HCT116 (cell line): Measurements from ENCODE around the gene RTN1. TPM values are rescaled to one million over a fixed set of nuclear protein-coding genes. Genes with fewer than 3 reads are reported as not detected.

Source experiments
- ATAC-seq: fragments of 200-7000 bp; cut with Tn5 transposase; 2 replicates; pipeline ENCODE4 v1.9.1; 2020; ENCODE audit warnings: mild to moderate bottlenecking, moderate library complexity
- BruUV-seq: library from RNA; stranded (reverse); fragments of 400-500 nt; replicated peaks from 2 replicates; lab custom pipeline; 2021; lab: Mats Ljungman, UMichigan
- CTCF ChIA-PET: fragments of 300-600 bp; sonication (Branson Sonifier 250); formaldehyde crosslinking; loops from one replicate; lab custom pipeline; 2021; ENCODE audit warnings: antibody characterized with exemption; lab: Charles Lee
- POLR2A ChIA-PET: fragments of 300-600, 350-600 bp; sonication (Branson Sonifier 250); formaldehyde crosslinking; loops from one replicate; lab custom pipeline; 2021; ENCODE audit warnings: antibody characterized with exemption; lab: Charles Lee
- RAD21 ChIA-PET, 2 experiments: fragments of 300-600 bp; sonication (Branson Sonifier 250); formaldehyde crosslinking; loops; one replicate each; lab custom pipeline; 2023; ENCODE audit warnings: low total read pairs in 2 of 2; ENCODE audit not compliant: uncharacterized antibody in 2 of 2, unreplicated experiment in 2 of 2, low non-redundant PET in 1 of 2; lab: Charles Lee
- DNase-seq: peaks from one replicate; pipeline ENCODE4 v3.0.0-alpha.2; 2010; ENCODE audit warnings: low read depth, low spot score
- H2AFZ ChIP-seq: fragments of 200-600 bp; shearing (Covaris generic), sonication (generic); 2 replicates; pipeline ENCODE4 v1.6.1; 2017; ENCODE audit warnings: low read depth, mixed run types, mixed read lengths, antibody characterized with exemption, low read length; ENCODE audit not compliant: poor library complexity, severe bottlenecking
- H3K27ac ChIP-seq: 2 replicates; pipeline ENCODE4 v1.5.1; 2012; ENCODE audit warnings: low read depth, low read length
- H3K27me3 ChIP-seq: fragments of 200-600 bp; sonication (generic); 2 replicates; pipeline ENCODE4 v1.6.1; 2016; ENCODE audit warnings: mixed run types, low read length, mixed read lengths; ENCODE audit not compliant: insufficient read depth
- H3K36me3 ChIP-seq, 2 experiments: fragments of 200-500 bp in 1 of 2; fragments of 200-600 bp in 1 of 2; sonication (Bioruptor generic) in 1 of 2; sonication (generic) in 1 of 2; 2 replicates each; pipeline versions ENCODE4 v1.5.1 to v1.6.1; 2014 to 2016; ENCODE audit warnings: low read length in 2 of 2, inconsistent platforms in 1 of 2, mixed read lengths in 1 of 2, mixed run types in 1 of 2; ENCODE audit not compliant: insufficient read depth in 2 of 2, control insufficient read depth in 1 of 2
- H3K4me1 ChIP-seq, 2 experiments: fragments of 200-600 bp in 1 of 2; sonication (generic) in 1 of 2; 2 replicates each; pipeline versions ENCODE4 v1.5.1 to v1.6.1; 2012 to 2017; ENCODE audit warnings: low read length in 2 of 2, inconsistent platforms in 1 of 2, mild to moderate bottlenecking in 1 of 2, mixed read lengths in 1 of 2, mixed run types in 1 of 2, moderate library complexity in 1 of 2; ENCODE audit not compliant: insufficient read depth in 2 of 2, control insufficient read depth in 1 of 2
- H3K4me2 ChIP-seq: fragments of 200-600 bp; sonication (generic); 2 replicates; pipeline ENCODE4 v1.6.1; 2017; ENCODE audit warnings: mixed run types, low read length, mixed read lengths
- H3K4me3 ChIP-seq, 2 experiments: fragments of 200-600 bp in 1 of 2; sonication (generic) in 1 of 2; replicated peaks in 1 of 2; 2 replicates each; pipeline ENCODE4 v1.5.1; 2011 to 2016; ENCODE audit warnings: low read length in 2 of 2, control low read depth in 1 of 2, low read depth in 1 of 2, mild to moderate bottlenecking in 1 of 2, mixed read lengths in 1 of 2, mixed run types in 1 of 2
- H3K79me2 ChIP-seq: fragments of 200-600 bp; sonication (generic); 2 replicates; pipeline ENCODE4 v1.6.1; 2017; ENCODE audit warnings: mild to moderate bottlenecking, mixed run types, low read length, moderate library complexity, mixed read lengths; ENCODE audit not compliant: insufficient read depth
- H3K9ac ChIP-seq: fragments of 200-600 bp; sonication (generic); 2 replicates; pipeline ENCODE4 v1.6.1; 2016; ENCODE audit warnings: low read length, mixed read lengths
- H3K9me2 ChIP-seq: fragments of 200-600 bp; sonication (generic), shearing (Covaris generic); 2 replicates; pipeline ENCODE4 v1.6.1; 2017; ENCODE audit warnings: mixed run types, mild to moderate bottlenecking, moderate library complexity; ENCODE audit not compliant: insufficient read depth
- H3K9me3 ChIP-seq, 2 experiments: fragments of 200-500 bp in 1 of 2; fragments of 200-600 bp in 1 of 2; sonication (Bioruptor generic) in 1 of 2; sonication (generic) in 1 of 2; 2 replicates each; pipeline ENCODE4 v1.6.1; 2014 to 2017; ENCODE audit warnings: low read length in 2 of 2, mixed read lengths in 2 of 2, inconsistent platforms in 1 of 2, low read depth in 1 of 2, mild to moderate bottlenecking in 1 of 2, mixed run types in 1 of 2, moderate library complexity in 1 of 2; ENCODE audit not compliant: control insufficient read depth in 1 of 2, insufficient read depth in 1 of 2
- H4K20me1 ChIP-seq: fragments of 200-600 bp; sonication (generic), shearing (Covaris generic); 2 replicates; pipeline ENCODE4 v1.6.1; 2017; ENCODE audit warnings: mixed run types, mild to moderate bottlenecking, moderate library complexity; ENCODE audit not compliant: insufficient read depth
- CBX3 ChIP-seq: IDR thresholded peaks from 2 replicates; pipeline ENCODE4 v1.6.1; 2012; ENCODE audit warnings: low read depth
- CTCF ChIP-seq, 3 experiments: fragments of 200-600 bp in 1 of 3; sonication (generic) in 1 of 3; IDR thresholded peaks in 2 of 3; conservative IDR thresholded peaks in 1 of 3; 2 replicates each; pipeline ENCODE4 v1.5.1; 2012 to 2017; ENCODE audit warnings: low read depth in 2 of 3, low read length in 2 of 3, antibody characterized with exemption in 1 of 3, borderline replicate concordance in 1 of 3, control low read depth in 1 of 3, mild to moderate bottlenecking in 1 of 3, mixed read lengths in 1 of 3, mixed run types in 1 of 3, moderate library complexity in 1 of 3; ENCODE audit not compliant: insufficient read depth in 1 of 3
- EGR1 ChIP-seq: IDR thresholded peaks from 2 replicates; pipeline ENCODE4 v1.6.1; 2012; ENCODE audit warnings: low read depth
- ELF1 ChIP-seq: IDR thresholded peaks from 2 replicates; pipeline ENCODE4 v1.6.1; 2012; ENCODE audit warnings: low read depth, borderline replicate concordance
- EZH2 ChIP-seq: fragments of 200-600 bp; sonication (generic); IDR thresholded peaks from 2 replicates; pipeline ENCODE4 v1.6.1; 2017; ENCODE audit warnings: antibody characterized with exemption, mixed run types
- EZH2phosphoT487 ChIP-seq: fragments of 200-600 bp; IDR thresholded peaks from 2 replicates; pipeline ENCODE4 v1.6.1; 2018; ENCODE audit warnings: antibody characterized with exemption, borderline replicate concordance
- RAD21 ChIP-seq: IDR thresholded peaks from 2 replicates; pipeline ENCODE4 v1.6.1; 2012; ENCODE audit warnings: low read depth, mild to moderate bottlenecking
- SP1 ChIP-seq: IDR thresholded peaks from 2 replicates; pipeline ENCODE4 v1.6.1; 2012; ENCODE audit warnings: low read depth
- TCF7L2 ChIP-seq: IDR thresholded peaks from 2 replicates; pipeline ENCODE4 v1.7.0; 2011; ENCODE audit warnings: borderline replicate concordance, inconsistent platforms; ENCODE audit not compliant: insufficient read depth, insufficient read length; ENCODE audit errors: extremely low read depth
- YY1 ChIP-seq: IDR thresholded peaks from 2 replicates; pipeline ENCODE4 v1.6.1; 2011; ENCODE audit warnings: low read length, low read depth, moderate library complexity, mild to moderate bottlenecking; ENCODE audit not compliant: insufficient replicate concordance; ENCODE audit errors: extremely low read depth
- ZNF274 ChIP-seq: fragments of 200-500 bp; sonication (Bioruptor generic); IDR thresholded peaks from 2 replicates; pipeline ENCODE4 v1.6.1; 2014; ENCODE audit warnings: mild to moderate bottlenecking, low read depth, low read length, inconsistent platforms
- intact Hi-C: fragments of 100-400 bp; cut with micrococcal nuclease; formaldehyde crosslinking; loops from 2 replicates; pipeline ENCODE4 v1.10.0; 2022
- total RNA-seq: library from RNA; stranded (reverse); gene quantifications from one replicate; pipeline ENCODE4 v1.2.1, GENCODE V29; 2021; ENCODE audit not compliant: unreplicated experiment
- TF ChIP-seq, protein P1 (sequence below): IDR thresholded peaks from 2 replicates; pipeline ENCODE4 v1.6.1; 2012; ENCODE audit warnings: low read depth
- TF ChIP-seq, protein P2 (sequence below): IDR thresholded peaks from 2 replicates; pipeline ENCODE4 v1.6.1; 2011; ENCODE audit warnings: mild to moderate bottlenecking, low read length, moderate library complexity; ENCODE audit not compliant: insufficient replicate concordance; ENCODE audit errors: extremely low read depth

The RTN1 gene
- total RNA-seq, 1 experiment from 2014 or later: 0.57 TPM

- Histone ChIP-seq H3K4me2 (no peak overlapping the region), H3K27ac (no peak overlapping the region), H2AFZ (no peak overlapping the region), H3K9me3 (no peaks in the 10 kb centered on the region), H3K9ac (no peak overlapping the region), H3K27me3 (peaks cover 24% of the 10 kb centered on the region), H4K20me1 (no peaks in the 10 kb centered on the region), H3K4me3 (no peak overlapping the region), H3K4me1 (no peaks in the 10 kb centered on the region), H3K36me3 (no peaks in the 10 kb centered on the region), H3K9me2 (no peaks in the 10 kb centered on the region), H3K79me2 (no peaks in the 10 kb centered on the region)
- POLR2A ChIA-PET: no interaction called here
- intact Hi-C loops: no loop called here
- DNase-seq (no peak), ATAC-seq (no peak)
- TF ChIP-seq EZH2: no peak
- no peak for TF ChIP-seq EZH2phosphoT487
- TF ChIP-seq, protein P1, sequence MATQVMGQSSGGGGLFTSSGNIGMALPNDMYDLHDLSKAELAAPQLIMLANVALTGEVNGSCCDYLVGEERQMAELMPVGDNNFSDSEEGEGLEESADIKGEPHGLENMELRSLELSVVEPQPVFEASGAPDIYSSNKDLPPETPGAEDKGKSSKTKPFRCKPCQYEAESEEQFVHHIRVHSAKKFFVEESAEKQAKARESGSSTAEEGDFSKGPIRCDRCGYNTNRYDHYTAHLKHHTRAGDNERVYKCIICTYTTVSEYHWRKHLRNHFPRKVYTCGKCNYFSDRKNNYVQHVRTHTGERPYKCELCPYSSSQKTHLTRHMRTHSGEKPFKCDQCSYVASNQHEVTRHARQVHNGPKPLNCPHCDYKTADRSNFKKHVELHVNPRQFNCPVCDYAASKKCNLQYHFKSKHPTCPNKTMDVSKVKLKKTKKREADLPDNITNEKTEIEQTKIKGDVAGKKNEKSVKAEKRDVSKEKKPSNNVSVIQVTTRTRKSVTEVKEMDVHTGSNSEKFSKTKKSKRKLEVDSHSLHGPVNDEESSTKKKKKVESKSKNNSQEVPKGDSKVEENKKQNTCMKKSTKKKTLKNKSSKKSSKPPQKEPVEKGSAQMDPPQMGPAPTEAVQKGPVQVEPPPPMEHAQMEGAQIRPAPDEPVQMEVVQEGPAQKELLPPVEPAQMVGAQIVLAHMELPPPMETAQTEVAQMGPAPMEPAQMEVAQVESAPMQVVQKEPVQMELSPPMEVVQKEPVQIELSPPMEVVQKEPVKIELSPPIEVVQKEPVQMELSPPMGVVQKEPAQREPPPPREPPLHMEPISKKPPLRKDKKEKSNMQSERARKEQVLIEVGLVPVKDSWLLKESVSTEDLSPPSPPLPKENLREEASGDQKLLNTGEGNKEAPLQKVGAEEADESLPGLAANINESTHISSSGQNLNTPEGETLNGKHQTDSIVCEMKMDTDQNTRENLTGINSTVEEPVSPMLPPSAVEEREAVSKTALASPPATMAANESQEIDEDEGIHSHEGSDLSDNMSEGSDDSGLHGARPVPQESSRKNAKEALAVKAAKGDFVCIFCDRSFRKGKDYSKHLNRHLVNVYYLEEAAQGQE: no peak
- no peak for TF ChIP-seq RAD21
- no peak for TF ChIP-seq TCF7L2
- TF ChIP-seq EGR1: no peak
- no peak for TF ChIP-seq ELF1
- TF ChIP-seq CTCF (IDR thresholded peaks at IDR 0.05 in 2 of 3, conservative IDR thresholded peaks at IDR 0.05 in 1 of 3; ENCODE audit: borderline replicate concordance in 1 of 3, insufficient read depth in 1 of 3, low read depth in 2 of 3, low read length in 2 of 3): no peak
- TF ChIP-seq CBX3: no peak
- no peak for TF ChIP-seq ZNF274
- no peak for TF ChIP-seq YY1
- no peak for TF ChIP-seq SP1
- TF ChIP-seq, protein P2, sequence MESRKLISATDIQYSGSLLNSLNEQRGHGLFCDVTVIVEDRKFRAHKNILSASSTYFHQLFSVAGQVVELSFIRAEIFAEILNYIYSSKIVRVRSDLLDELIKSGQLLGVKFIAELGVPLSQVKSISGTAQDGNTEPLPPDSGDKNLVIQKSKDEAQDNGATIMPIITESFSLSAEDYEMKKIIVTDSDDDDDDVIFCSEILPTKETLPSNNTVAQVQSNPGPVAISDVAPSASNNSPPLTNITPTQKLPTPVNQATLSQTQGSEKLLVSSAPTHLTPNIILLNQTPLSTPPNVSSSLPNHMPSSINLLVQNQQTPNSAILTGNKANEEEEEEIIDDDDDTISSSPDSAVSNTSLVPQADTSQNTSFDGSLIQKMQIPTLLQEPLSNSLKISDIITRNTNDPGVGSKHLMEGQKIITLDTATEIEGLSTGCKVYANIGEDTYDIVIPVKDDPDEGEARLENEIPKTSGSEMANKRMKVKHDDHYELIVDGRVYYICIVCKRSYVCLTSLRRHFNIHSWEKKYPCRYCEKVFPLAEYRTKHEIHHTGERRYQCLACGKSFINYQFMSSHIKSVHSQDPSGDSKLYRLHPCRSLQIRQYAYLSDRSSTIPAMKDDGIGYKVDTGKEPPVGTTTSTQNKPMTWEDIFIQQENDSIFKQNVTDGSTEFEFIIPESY: no peak
- CTCF ChIA-PET: no interaction called here
- BruUV-seq: no TSS peak
- RAD21 ChIA-PET: no interaction called here
These were observed 67.5 kb downstream of the RTN1 start for GRCh38 chr14:59803052-59803540.
